A673 (cell line): ENCODE measurements around the gene CPTP.

Experiments
- EZH2 ChIP-seq: fragments of 200-600 bp; sonication (generic); IDR thresholded peaks from 2 replicates; pipeline ENCODE4 v1.6.1; 2017; ENCODE audit warnings: borderline replicate concordance, low read depth, mild to moderate bottlenecking, mixed read lengths, antibody characterized with exemption, low read length; ENCODE audit not compliant: poor library complexity, severe bottlenecking
- TF ChIP-seq, protein P1 (sequence below): fragments of 300-800, 200-600 bp; sonication (generic); conservative IDR thresholded peaks from 2 replicates; pipeline ENCODE4 v1.5.1; 2017; ENCODE audit warnings: low read depth, mild to moderate bottlenecking, antibody characterized with exemption, low read length, moderate library complexity, mixed read lengths

DNA sequence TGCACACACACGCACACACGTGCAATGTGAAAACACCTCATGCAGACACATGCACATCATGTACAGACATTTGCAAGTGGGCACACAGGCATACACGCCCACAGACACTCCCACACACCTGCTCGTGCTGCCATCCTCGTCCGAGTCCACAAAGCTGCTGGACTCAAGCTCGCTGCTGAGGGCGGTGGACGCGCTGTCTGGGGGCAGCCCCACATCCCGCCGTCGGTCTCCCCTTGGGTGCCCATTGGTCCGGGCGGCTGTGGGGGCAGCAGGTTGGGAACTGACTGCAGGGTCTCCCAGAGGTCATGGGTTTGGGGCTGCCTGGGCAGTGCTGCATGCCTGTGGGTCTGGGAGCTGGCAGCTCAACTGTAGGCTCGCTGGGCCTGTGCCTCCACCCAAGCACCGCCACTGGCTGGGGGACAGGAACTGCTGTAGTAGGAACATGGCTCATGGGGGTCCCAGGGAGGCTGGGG, 17.0 kb downstream of the CPTP start:
- TF ChIP-seq, protein P1, sequence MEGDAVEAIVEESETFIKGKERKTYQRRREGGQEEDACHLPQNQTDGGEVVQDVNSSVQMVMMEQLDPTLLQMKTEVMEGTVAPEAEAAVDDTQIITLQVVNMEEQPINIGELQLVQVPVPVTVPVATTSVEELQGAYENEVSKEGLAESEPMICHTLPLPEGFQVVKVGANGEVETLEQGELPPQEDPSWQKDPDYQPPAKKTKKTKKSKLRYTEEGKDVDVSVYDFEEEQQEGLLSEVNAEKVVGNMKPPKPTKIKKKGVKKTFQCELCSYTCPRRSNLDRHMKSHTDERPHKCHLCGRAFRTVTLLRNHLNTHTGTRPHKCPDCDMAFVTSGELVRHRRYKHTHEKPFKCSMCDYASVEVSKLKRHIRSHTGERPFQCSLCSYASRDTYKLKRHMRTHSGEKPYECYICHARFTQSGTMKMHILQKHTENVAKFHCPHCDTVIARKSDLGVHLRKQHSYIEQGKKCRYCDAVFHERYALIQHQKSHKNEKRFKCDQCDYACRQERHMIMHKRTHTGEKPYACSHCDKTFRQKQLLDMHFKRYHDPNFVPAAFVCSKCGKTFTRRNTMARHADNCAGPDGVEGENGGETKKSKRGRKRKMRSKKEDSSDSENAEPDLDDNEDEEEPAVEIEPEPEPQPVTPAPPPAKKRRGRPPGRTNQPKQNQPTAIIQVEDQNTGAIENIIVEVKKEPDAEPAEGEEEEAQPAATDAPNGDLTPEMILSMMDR = no peak
- no peak for TF ChIP-seq EZH2
